DMS53 treated with DMSO at 0.1 percent for 48 hours (cell line): ENCODE measurements around the gene APOBEC3B.
A peak's percentile ranks its signal among the peaks of the same experiment; 100 is the strongest.
"Not testable (repeated sequence)": the region's sequence is repeated elsewhere in the genome, so short reads cannot be mapped to it uniquely, and the experiment has no call there.

Experiments
- DNase-seq: peaks from one replicate; lab custom pipeline; 2025; ENCODE audit not compliant: unreplicated experiment; lab: John Stamatoyannopoulos, UW

Gene APOBEC3B

DNA sequence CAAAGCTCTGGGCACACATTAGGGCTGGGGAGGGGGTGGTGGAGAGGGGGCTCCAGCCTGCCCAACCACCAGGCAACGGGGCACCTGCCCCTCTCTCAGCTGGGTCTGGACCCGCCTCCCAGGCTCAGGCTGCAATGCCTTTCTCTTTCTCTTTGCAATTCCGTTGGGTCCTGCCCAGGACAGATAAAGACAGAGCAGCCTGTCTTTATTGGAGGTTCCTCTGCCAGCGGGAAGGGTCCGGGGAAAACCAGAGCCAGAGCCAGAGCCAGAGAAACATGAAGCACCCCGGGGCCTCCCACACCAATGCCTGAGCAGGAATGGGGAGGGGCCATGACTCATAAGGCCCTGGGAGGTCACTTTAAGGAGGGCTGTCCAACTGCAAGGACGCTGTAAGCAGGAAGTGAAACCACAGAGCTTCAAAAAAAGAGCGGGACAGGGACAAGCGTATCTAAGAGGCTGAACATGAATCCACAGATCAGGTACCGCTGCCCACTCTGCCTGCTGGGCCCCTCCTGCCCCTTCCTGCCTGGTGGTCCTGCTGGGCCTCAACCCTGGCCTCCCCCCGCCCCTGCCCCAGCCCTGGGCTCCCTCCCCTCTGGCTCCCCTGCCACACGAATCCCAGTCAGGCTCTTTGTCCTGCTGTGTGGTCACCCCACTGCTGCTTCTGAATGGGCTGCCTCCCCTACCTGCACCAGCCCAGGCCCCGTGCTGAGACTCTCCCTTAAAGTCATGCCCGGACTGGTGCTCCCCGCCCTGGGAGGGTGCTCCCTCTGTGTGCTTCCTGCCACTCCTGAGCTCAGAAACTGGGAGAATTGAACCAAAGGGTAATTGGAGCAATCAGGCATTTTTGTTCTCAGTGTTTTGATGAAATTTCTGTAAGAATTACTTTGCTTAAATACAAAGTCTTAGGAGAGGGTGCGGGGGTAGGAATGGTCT, at the start of gene APOBEC3B:
Gene APOBEC3B (plus strand): TSS at position 356 of the 936 bp plus-strand sequence. CDS start 107 bp downstream, at position 463.
- peak; percentile 77 for DNase-seq

DNA sequence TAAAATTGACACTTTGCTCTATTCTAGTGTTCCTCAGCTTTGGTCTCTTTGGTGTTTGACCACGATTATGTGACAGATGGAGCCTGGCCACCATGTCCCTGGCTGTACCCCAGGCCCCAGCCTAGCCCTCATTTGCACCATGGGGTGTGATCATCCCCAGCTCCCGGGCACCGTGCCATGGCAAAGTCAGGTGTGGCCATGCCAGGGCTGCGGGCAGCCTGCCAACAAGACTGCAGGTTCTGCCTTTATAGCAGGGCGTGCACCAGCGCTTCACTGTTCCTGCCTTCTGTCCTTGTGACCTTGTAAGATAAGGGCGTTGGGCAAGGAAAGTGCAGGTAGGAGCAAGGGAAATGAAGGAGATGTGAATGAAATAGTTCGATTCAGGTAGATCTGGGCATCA, 47.1 kb upstream of the APOBEC3B start:
- peak; percentile 53 for DNase-seq

DNA sequence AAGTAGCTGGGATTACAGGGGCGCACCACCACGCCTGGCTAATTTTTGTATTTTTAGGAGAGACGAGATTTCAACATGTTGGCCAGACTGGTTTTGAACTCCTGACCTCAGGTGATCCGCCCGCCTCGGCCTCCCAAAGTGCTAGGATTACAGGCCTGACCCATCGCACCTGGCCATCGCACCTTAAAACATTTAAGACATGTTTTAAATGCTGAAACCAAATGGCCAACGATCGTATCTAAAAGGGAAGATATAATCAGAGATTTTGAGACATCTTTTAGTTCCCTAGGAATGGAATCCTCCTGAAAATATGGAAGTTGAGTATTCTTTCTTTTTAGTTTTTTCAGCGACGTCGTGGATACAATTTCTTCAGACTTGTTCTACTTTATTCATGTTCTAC, 46.5 kb upstream of the APOBEC3B start:
- no peak for DNase-seq

DNA sequence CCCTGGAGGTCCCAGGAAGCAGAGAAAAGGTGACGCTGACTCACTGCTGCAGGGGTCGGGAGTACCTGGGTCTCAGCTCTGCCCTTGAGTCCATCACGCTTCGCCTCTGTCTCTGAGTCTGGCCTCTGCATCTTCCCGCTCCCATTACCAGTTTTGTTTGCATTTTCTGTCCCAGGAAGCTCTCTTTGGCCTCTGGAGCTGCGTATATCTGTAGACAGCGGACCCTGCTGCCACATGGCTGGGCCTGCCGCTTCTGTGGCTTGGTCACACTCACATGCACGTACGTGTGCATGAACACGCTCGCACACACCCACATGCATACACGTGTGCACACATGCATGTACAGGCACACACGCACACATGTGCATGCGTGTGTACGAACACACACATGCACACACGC, 45.6 kb upstream of the APOBEC3B start:
- no peak for DNase-seq

DNA sequence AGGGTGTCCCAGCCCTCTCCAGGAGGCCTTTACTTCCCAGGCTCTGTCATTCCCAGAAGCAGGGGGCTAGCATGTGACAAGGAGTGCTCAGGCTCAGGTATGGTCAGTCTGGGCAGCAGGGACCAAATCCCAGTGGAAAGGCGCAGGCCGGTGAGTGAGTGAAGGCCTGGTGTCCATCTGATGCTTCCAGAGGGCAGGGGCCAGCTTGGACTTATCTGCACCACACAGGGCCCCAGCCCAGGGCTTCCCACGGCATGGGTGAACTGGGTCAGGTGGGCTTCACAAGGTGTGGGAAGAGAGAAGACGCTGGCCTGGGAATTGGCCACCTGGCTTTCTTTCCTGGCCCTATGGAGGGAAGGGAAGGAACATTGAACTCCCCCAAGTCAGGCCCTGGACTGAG, 45.1 kb upstream of the APOBEC3B start:
- no peak for DNase-seq

DNA sequence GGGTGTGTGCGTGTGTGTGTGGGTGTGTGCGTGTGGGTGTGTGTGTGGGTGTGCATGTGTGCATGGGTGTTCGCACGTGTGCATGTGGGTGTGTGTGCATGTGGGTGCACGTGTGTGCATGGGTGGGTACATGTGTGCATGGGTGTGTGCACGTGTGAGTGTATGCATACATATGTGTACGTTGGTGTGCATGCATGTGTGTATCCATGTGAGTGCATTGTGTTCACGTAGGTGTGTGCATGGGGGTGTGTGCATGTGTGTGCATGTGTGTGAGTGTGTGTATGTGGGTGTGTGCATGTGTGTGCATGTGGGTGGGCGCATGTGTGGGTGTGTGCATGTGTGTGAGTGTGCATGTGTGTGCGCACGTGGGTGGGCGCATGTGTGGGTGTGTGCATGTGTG, 44.6 kb upstream of the APOBEC3B start:
- DNase-seq: no peak

DNA sequence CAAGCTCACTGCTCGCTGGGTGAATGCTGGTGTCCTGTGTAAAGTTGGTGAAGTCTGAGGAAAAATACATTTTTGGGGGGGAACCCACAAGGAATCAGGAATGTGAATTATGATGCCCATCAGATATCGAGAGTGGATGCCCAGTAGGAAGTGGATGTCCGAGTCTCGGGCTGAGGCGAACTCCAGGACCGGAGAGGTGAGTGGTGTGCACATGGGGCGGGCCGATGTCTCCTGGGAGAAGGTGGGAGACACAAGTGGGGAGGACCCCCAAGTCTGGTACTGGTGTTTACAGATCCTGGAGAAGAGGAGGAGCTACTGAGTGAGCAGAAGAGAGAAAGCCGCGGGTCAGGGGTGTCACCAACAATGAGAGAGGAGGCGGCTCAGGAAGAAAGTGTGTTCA, 43.9 kb upstream of the APOBEC3B start:
- DNase-seq: no peak

DNA sequence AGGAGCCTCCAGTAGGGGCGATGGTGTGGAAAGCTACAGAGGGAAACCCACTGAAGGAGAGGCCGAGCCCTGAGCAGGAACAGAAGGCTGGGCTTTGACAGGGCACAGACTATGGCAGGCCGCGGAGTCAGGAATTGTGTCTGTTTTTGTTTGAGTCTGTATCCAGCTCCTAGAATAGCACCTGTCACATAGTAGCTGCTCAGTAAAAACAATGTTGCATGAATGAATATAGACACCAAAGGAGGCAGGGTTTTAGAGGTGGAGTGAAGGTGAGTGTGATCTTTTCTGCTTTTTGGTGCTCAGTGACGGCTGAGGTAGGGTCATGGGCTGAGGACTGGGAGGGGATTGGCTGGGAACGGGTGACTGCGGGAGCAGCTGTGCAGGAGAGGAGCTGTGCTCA, 43.2 kb upstream of the APOBEC3B start:
- DNase-seq: no peak

DNA sequence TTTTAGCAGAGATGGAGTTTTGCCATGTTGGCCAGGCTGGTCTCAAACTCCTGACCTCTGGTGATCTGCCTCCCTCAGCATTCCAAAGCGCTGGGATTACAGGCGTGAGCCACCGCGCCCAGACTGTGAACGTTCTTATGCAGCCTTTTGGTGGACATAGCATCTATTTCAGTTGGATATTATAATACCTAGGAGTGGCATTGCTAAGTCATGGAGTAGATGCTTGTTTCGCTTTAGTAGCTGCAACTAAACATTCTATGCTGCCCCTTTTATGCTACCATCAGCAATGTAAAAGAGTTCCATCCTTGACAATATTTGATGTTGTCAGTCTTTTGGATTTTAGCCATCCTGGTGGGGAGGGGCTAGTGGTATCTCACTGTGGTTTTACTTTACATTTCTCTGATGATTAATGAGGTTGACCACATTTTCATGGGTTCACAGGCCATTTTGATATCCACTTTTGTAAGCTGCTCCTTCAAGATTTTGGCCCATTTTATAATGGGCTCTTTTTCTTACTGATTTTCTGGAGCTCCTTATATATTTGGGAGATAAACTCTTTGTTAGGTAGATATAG, 41.2 kb upstream of the APOBEC3B start:
- no peak for DNase-seq

DNA sequence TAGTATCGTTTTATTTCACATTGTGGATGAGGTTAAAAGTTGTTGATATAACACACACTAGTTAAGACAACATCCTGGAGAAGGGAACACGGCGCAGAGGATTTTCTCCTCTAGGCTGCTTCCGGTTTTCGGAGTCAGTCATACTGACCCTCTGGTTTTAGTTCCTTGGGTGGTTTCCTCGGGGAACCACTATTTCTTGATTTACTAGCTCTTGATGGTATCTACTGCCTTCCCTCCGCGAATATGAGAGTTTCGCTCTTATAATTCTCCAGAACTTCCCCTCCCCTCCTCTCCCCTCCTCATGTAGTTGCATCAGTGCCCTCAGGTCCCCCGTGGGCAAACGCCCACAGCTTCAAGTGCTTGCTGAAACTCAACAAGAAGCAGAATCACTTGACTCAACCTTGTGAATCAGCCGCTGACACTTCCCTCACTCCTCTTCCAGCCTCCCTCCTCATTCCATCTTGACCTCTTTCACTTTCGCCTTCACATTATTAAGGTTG, 40.6 kb upstream of the APOBEC3B start:
- DNase-seq: no peak

DNA sequence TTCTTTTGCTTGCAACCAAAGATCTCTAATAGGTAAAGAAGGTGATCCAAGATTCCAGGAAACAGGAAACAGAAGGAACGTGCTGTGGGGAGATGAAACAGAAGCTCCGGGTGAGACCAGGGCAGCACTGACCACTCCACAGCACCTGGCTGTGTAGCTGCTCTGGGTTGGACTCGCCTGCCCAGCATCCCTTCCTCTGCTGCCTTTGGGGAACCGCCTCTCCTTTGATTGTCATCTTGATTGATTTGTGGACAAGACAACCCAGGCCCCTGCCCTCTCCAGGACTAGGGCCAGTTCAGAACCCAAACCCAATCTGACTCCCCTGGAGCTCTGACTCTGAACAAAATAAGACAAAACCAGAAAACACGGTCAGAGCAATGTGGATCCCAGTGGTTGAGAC, 39.4 kb upstream of the APOBEC3B start:
- DNase-seq: no peak

DNA sequence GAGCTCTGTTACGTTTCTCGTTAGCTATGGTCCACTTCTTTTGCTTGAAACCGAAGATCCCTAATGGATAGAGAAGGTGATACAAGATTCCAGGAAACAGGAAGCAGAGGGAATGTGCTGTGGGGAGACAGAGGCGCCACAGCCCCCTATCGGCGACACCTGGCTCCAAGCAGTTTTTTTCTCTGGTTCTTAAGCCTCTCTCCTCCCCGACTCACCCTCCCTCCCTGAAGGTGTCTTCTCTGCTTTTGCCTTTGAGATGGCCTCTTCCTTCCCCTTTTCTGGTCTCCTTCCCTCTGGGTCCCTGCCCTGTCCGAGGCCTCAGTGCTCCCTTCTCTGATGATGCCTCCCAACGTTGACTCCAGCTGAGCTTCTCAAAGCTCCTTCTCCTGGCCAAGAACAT, 38.9 kb upstream of the APOBEC3B start:
- DNase-seq: no peak

DNA sequence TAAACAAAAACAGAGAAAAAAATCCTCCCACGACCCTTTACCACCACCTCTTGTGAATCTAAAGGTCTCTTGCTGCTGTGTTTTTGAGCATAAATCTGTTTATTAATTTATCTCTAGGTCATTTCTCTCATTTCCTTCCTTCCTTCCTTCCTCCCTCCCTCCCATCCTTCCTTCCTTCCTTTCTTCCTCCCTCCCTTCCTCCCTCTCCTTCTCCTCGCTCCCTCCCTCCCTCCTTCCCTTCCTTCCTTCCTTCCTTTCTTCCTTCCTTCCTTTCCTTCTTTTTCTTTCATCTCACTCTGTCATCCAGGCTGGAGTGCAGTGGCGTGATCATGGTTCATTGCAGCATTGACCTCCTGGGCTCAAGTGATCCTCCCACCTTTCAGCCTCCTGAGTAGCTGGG, 38.3 kb upstream of the APOBEC3B start:
- DNase-seq: no peak

DNA sequence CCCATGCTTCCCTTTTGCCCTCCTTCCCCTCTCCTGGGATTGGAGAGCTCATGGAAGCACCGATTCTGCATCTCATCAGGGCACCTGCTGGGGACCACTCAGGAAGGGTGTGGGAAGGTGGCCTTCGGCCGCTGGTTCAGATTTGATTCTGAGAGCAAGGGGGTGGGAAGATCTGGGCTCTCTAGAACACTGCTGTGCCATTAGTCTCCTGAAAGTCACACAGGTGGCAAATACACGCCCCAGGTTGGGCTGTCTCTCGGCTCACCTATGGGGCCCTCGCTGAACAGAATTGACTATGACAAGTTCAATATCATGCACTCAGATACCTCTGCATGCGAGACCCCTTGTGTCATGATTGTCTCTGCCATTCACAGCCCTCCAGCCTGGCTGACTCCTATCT, 37.5 kb upstream of the APOBEC3B start:
- no peak for DNase-seq

DNA sequence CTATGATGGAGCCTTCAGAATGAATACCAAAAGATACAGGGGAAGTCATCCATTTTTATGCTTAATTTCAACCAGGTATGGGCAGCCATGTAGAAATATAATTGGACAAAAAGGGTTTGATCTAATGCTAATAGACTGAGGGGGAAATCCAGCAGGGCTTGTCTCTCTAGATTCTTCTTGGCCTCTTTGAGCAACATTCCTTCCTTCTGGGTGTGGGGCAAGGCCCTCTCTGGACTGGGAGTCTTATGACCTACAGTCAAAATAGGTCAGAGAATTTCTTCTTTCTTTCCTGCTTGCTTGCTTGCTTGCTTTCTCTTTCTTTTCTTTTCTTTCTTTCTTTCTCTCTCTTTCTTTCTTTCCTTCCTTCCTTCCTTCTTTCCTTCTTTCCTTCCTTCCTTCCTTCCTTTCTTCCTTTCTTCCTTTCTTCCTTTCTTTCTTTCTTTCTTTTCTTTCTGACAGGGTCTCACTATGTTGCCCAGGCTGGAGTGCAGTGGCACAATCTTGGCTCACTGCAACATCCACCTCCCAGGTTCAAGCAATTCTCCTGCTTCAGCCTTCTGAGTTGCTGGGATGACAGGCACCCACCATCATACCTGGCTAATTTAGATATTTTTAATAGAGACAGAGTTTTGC, 36.3 kb upstream of the APOBEC3B start:
- DNase-seq: not testable (repeated sequence)

DNA sequence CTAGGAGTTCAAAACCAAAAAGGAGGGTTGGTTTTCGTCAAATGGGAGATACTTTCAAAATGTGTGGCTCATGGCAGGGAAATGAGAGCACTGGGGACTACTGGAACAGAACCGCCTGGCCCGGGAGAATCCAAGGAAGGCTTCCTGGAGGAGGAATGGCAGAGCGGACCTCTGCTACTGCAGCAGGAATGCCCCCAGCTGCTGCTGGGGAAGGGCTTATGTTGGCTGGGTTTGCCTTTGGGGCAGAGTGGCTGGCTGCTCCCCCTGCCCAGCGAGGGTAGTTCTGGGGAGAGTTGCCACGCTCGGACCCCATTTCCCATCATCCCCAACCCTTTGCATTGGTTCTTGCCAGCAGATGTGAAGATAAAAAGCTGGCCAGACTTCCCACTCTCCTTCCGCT, 35.4 kb upstream of the APOBEC3B start:
- DNase-seq: no peak

DNA sequence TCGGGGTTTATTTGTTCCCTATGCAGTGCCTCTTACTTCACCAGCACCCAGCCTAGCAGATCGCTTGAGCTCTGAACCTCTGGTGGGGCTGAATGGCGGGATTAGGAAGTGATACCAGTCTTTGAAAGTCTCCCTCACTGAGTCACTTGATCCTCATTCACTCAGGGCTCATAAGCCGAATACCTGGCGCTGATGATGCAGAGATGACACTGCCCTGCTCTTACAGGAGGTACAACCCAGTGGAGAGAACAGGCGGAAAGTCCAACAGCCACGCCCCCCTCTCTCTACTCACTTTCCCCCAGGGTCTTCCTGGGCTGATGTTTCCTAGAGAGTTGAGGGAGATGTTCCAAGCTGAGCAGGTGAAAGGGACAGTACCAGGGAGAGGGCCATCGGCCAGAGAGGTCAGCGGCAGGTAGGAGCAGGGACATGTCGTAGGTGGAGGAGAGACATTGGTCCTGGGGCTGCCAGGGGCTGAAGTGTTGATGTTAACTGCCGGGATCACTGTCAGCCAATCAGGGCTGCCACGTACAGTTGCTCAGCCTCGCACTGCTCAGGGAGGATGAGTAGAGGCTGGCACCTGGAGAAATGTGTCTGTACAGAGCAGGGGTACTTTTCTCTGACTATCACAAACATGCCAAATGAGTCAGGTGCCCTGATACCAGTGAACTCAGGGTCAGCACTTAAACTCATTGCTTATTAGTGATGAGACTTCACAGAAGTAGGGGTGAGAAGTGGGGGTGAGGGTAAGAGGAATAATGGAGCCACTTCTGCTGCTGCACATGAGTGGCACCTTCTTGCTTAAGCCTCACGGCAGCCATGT, 34.6 kb upstream of the APOBEC3B start:
- DNase-seq: no peak

DNA sequence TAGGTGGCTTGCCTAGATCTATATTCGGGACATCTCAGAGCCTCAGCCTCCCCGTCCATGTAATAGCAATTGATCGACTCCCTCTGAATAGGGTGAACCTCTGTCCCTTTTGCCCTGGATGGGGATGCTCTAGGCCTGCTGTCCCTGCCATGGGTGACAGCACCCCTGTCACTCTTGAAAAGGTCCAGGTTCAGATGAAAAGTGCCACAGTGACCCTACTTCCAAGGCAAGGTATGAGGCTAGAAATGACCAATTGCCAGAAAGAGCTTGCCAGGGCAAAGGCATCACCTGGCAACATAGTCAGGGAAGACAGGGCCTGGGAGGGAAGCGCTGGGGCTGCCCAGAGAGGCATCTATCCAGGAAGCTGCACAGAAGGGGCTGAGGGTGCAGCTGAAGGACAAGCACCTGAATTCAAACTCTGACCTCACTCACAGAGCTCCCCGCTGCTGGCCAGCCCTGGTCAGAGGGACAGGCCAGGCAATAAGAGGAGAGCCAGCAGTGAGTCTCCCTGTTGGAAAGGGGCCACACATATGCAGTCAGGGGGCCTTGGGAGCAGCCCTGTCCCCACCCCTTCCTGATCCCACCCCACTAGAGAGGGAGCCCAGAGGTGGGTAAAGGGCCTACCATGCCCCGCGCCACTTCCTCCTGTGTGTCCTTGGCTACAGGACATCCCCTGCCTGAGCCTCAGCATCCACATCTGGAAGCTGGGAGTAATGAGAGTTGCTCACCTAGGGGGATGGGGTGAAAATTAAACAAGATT, 33.8 kb upstream of the APOBEC3B start:
- DNase-seq: no peak

DNA sequence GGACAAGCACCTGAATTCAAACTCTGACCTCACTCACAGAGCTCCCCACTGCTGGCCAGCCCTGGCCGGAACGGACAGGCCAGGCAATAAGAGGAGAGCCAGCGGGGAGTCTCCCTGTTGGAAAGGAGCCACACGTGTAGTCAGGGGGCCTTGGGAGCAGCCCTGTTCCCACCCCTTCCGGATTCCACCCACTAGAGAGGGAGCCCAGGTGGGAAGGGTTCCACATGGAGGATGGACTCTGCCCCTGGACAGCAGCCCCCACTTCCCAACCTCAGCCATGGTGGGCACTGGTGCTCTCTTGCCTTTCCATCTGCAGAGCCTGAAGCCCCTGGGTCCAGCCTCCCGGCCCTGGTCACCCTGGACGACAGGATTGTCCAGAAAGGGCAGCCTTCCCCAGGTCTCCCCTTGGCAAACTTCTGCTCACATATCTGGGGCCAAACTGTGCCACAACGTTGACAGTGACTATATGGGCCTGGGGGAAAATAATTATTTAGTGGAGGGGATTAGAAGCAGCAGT, 32.2 kb upstream of the APOBEC3B start:
- no peak for DNase-seq
